Activated CD4-positive, alpha-beta memory T cell treated with anti-CD3 and anti-CD28 coated beads, Interleukin-2, amount 10 ng/mL, durations not matched to agents 7 days and 5 days (primary cell): Measurements from ENCODE around the gene DLG1. TPM values are rescaled to one million over a fixed set of nuclear protein-coding genes. Genes with fewer than 3 reads are reported as not detected.
"Not testable (repeated sequence)": the region's sequence is repeated elsewhere in the genome, so short reads cannot be mapped to it uniquely, and the experiment has no call there.

Experiments
- CTCF ChIA-PET: fragments of 350-600 bp; sonication (Branson Sonifier 250); formaldehyde crosslinking; loops from one replicate; lab custom pipeline; 2021; ENCODE audit warnings: antibody characterized with exemption, inconsistent platforms; lab: Charles Lee
- POLR2A ChIA-PET: fragments of 350-600 bp; sonication (Branson Sonifier 250); formaldehyde crosslinking; loops from one replicate; lab custom pipeline; 2021; ENCODE audit warnings: antibody characterized with exemption; lab: Charles Lee
- DNase-seq: peaks from one replicate; pipeline ENCODE4 v3.0.0-alpha.2; 2020
- H3K27ac Mint-ChIP-seq: one replicate; pipeline ENCODE4 v1.8.0; 2021; ENCODE audit warnings: mild to moderate bottlenecking, mixed read lengths
- H3K27me3 Mint-ChIP-seq: one replicate; pipeline ENCODE4 v1.8.0; 2021; ENCODE audit warnings: mixed read lengths
- H3K36me3 Mint-ChIP-seq: one replicate; pipeline ENCODE4 v1.8.0; 2021; ENCODE audit warnings: low read depth, mixed read lengths
- H3K4me1 Mint-ChIP-seq: one replicate; pipeline ENCODE4 v1.8.0; 2021; ENCODE audit warnings: mixed read lengths
- H3K4me3 Mint-ChIP-seq: one replicate; pipeline ENCODE4 v1.8.0; 2021; ENCODE audit warnings: mild to moderate bottlenecking, mixed read lengths
- H3K9me3 Mint-ChIP-seq: one replicate; pipeline ENCODE4 v1.8.0; 2021; ENCODE audit warnings: mixed read lengths
- total RNA-seq, 2 experiments: library from RNA; stranded (reverse); gene quantifications; one replicate each; pipeline ENCODE4 v1.2.3, GENCODE V29; 2021

The DLG1 gene
- total RNA-seq, 2 experiments from 2014 or later = 58.2 to 61.4 TPM

- Mint-ChIP-seq H3K36me3 (peaks cover 30% of the 10 kb centered on the region), H3K9me3 (no peaks in the 10 kb centered on the region), H3K4me1 (peaks cover 41% of the 10 kb centered on the region), H3K27me3 (peaks cover 20% of the 10 kb centered on the region), H3K4me3 (peak overlapping the region; percentile 91), H3K27ac (peak overlapping the region; percentile 71)
- DNase-seq = no peak
- ChIA-PET CTCF (interaction anchor here (0.6 kb wide), 1 partner anchor 21 kb away, joined by 5 read pairs; no protein-coding TSS in a partner anchor), POLR2A (no interaction called here)
These were observed 1.9 kb downstream of the DLG1 start for GRCh38 chr3:197296545-197296944.

GRCh38 chr3:197295871-197296270 lies 2.5 kb downstream of the DLG1 start:
- Mint-ChIP-seq H3K27ac (no peak overlapping the region), H3K4me3 (no peak overlapping the region), H3K36me3 (peaks cover 35% of the 10 kb centered on the region), H3K4me1 (peaks cover 48% of the 10 kb centered on the region), H3K9me3 (no peaks in the 10 kb centered on the region), H3K27me3 (peaks cover 17% of the 10 kb centered on the region)
- no peak for DNase-seq
- ChIA-PET POLR2A (no interaction called here), CTCF (interaction anchor here (1.0 kb wide), 1 partner anchor 39 kb away, joined by 3 read pairs; no protein-coding TSS in a partner anchor)

GRCh38 chr3:197293605-197294237 lies 4.7 kb downstream of the DLG1 start:
- POLR2A ChIA-PET = no interaction called here
- no peaks in the 10 kb centered on the region for H3K27me3 Mint-ChIP-seq
- CTCF ChIA-PET = interaction anchor here (0.8 kb wide), 1 partner anchor 31 kb away, joined by 3 read pairs; no protein-coding TSS in a partner anchor
- no peak overlapping the region for H3K27ac Mint-ChIP-seq
- peaks cover 48% of the 10 kb centered on the region for H3K36me3 Mint-ChIP-seq
- H3K4me3 Mint-ChIP-seq = no peak overlapping the region
- peaks cover 45% of the 10 kb centered on the region for H3K4me1 Mint-ChIP-seq
- no peak for DNase-seq
- H3K9me3 Mint-ChIP-seq = no peaks in the 10 kb centered on the region

GRCh38 chr3:197292648-197293047 lies 5.8 kb downstream of the DLG1 start:
- peaks cover 48% of the 10 kb centered on the region for H3K36me3 Mint-ChIP-seq

GRCh38 chr3:197292083-197292646 lies 6.2 kb downstream of the DLG1 start:
- CTCF ChIA-PET = no interaction called here
- H3K9me3 Mint-ChIP-seq = no peaks in the 10 kb centered on the region
- no peak overlapping the region for H3K27ac Mint-ChIP-seq
- peaks cover 43% of the 10 kb centered on the region for H3K4me1 Mint-ChIP-seq
- no peak overlapping the region for H3K4me3 Mint-ChIP-seq
- no peak for DNase-seq
- peaks cover 50% of the 10 kb centered on the region for H3K36me3 Mint-ChIP-seq
- H3K27me3 Mint-ChIP-seq = no peaks in the 10 kb centered on the region
- POLR2A ChIA-PET = no interaction called here

More at GRCh38 chr3:197292648-197293047, 5.8 kb downstream of the DLG1 start:
- POLR2A ChIA-PET = no interaction called here
- Mint-ChIP-seq H3K27me3 (no peaks in the 10 kb centered on the region), H3K27ac (no peak overlapping the region), H3K4me1 (peaks cover 43% of the 10 kb centered on the region), H3K4me3 (no peak overlapping the region), H3K9me3 (no peaks in the 10 kb centered on the region)
- CTCF ChIA-PET = no interaction called here
- no peak for DNase-seq

GRCh38 chr3:197289726-197290125 lies 8.7 kb downstream of the DLG1 start:
- H3K4me3 Mint-ChIP-seq = no peak overlapping the region
- ChIA-PET POLR2A (no interaction called here), CTCF (no interaction called here)
- peaks cover 56% of the 10 kb centered on the region for H3K36me3 Mint-ChIP-seq
- no peak for DNase-seq
- no peak overlapping the region for H3K27ac Mint-ChIP-seq
- no peaks in the 10 kb centered on the region for H3K27me3 Mint-ChIP-seq
- no peaks in the 10 kb centered on the region for H3K9me3 Mint-ChIP-seq
- H3K4me1 Mint-ChIP-seq = peaks cover 30% of the 10 kb centered on the region

- Mint-ChIP-seq H3K27me3 (no peaks in the 10 kb centered on the region), H3K4me1 (peaks cover 11% of the 10 kb centered on the region), H3K9me3 (no peaks in the 10 kb centered on the region), H3K4me3 (no peak overlapping the region), H3K36me3 (peaks cover 61% of the 10 kb centered on the region), H3K27ac (no peak overlapping the region)
- ChIA-PET POLR2A (interaction anchor here (1.3 kb wide), 1 partner anchor 11 kb away, joined by 6 read pairs; no protein-coding TSS in a partner anchor), CTCF (no interaction called here)
- DNase-seq = no peak
These were observed 11.7 kb downstream of the DLG1 start for GRCh38 chr3:197286678-197287077.

- Mint-ChIP-seq H3K27me3 (no peaks in the 10 kb centered on the region), H3K9me3 (no peaks in the 10 kb centered on the region), H3K27ac (no peak overlapping the region), H3K4me3 (no peak overlapping the region), H3K36me3 (peaks cover 60% of the 10 kb centered on the region), H3K4me1 (peaks cover 2% of the 10 kb centered on the region)
- no peak for DNase-seq
- POLR2A ChIA-PET = interaction anchor here (1.3 kb wide), 1 partner anchor 12 kb away, joined by 6 read pairs; no protein-coding TSS in a partner anchor
- CTCF ChIA-PET = no interaction called here
These were observed 12.9 kb downstream of the DLG1 start for GRCh38 chr3:197285557-197285956.

- H3K9me3 Mint-ChIP-seq = no peaks in the 10 kb centered on the region
- CTCF ChIA-PET = no interaction called here
- POLR2A ChIA-PET = interaction anchor here (1.5 kb wide), 1 partner anchor 16 kb away, joined by 3 read pairs; no protein-coding TSS in a partner anchor
These were observed 15.4 kb downstream of the DLG1 start for GRCh38 chr3:197283045-197283444.

GRCh38 chr3:197281849-197282248 lies 16.6 kb downstream of the DLG1 start:
- Mint-ChIP-seq H3K4me1 (no peaks in the 10 kb centered on the region), H3K4me3 (no peak overlapping the region), H3K27ac (no peak overlapping the region), H3K36me3 (peaks cover 52% of the 10 kb centered on the region), H3K27me3 (no peaks in the 10 kb centered on the region), H3K9me3 (no peaks in the 10 kb centered on the region)
- DNase-seq = no peak
- CTCF ChIA-PET = no interaction called here
- POLR2A ChIA-PET = interaction anchor here (1.3 to 1.5 kb wide), 2 partner anchors 16 to 17 kb away, joined by 3 read pairs; no protein-coding TSS in a partner anchor

More at GRCh38 chr3:197283045-197283444, 15.4 kb downstream of the DLG1 start:
- H3K4me1 Mint-ChIP-seq = no peaks in the 10 kb centered on the region
- no peaks in the 10 kb centered on the region for H3K27me3 Mint-ChIP-seq
- no peak overlapping the region for H3K27ac Mint-ChIP-seq
- H3K36me3 Mint-ChIP-seq = peaks cover 58% of the 10 kb centered on the region
- no peak for DNase-seq
- H3K4me3 Mint-ChIP-seq = no peak overlapping the region

GRCh38 chr3:197280156-197280555 lies 18.3 kb downstream of the DLG1 start:
- ChIA-PET POLR2A (no interaction called here), CTCF (no interaction called here)
- DNase-seq = no peak
- H3K9me3 Mint-ChIP-seq = no peaks in the 10 kb centered on the region
- H3K36me3 Mint-ChIP-seq = peaks cover 48% of the 10 kb centered on the region
- H3K27ac Mint-ChIP-seq = no peak overlapping the region
- no peaks in the 10 kb centered on the region for H3K27me3 Mint-ChIP-seq
- no peaks in the 10 kb centered on the region for H3K4me1 Mint-ChIP-seq
- no peak overlapping the region for H3K4me3 Mint-ChIP-seq

- DNase-seq = no peak
- H3K9me3 Mint-ChIP-seq = no peaks in the 10 kb centered on the region
- H3K27me3 Mint-ChIP-seq = no peaks in the 10 kb centered on the region
- H3K4me1 Mint-ChIP-seq = no peaks in the 10 kb centered on the region
- no peak overlapping the region for H3K27ac Mint-ChIP-seq
- peaks cover 41% of the 10 kb centered on the region for H3K36me3 Mint-ChIP-seq
- H3K4me3 Mint-ChIP-seq = no peak overlapping the region
- ChIA-PET POLR2A (no interaction called here), CTCF (no interaction called here)
These were observed 19.5 kb downstream of the DLG1 start for GRCh38 chr3:197278933-197279332.

- H3K9me3 Mint-ChIP-seq, H3K27me3 Mint-ChIP-seq, H3K4me3 Mint-ChIP-seq, POLR2A ChIA-PET, DNase-seq, H3K4me1 Mint-ChIP-seq, H3K27ac Mint-ChIP-seq: not testable (repeated sequence)
- CTCF ChIA-PET = interaction anchor here (1.6 kb wide), 1 partner anchor 10 kb away, joined by 3 read pairs; no protein-coding TSS in a partner anchor
- H3K36me3 Mint-ChIP-seq = peaks cover 37% of the 10 kb centered on the region
These were observed 21.6 kb downstream of the DLG1 start for GRCh38 chr3:197276808-197277207.
